Naive B cell (primary cell): ENCODE results near the gene VWA2. TPM values are rescaled to one million over a fixed set of nuclear protein-coding genes. Genes with fewer than 3 reads are reported as not detected.

Experiments used
- ATAC-seq, 2 donors: fragments of 150-1000 bp; cut with Tn5 transposase; 2 replicates each; pipeline ENCODE4 v1.10.0; 2021; ENCODE audit warnings: low read depth in 2 of 2, mild to moderate bottlenecking in 2 of 2, moderate library complexity in 2 of 2
- DNase-seq: peaks from one replicate; pipeline ENCODE4 v3.0.0; 2022
- H3K27ac Mint-ChIP-seq, 6 donors: one replicate each; pipeline ENCODE4 v1.8.0; 2020 to 2022; ENCODE audit warnings: mild to moderate bottlenecking in 6 of 6, mixed read lengths in 6 of 6, moderate library complexity in 5 of 6, inconsistent platforms in 2 of 6
- H3K27me3 Mint-ChIP-seq, 3 donors: one replicate each; pipeline ENCODE4 v1.8.0; 2021 to 2022; ENCODE audit warnings: mixed read lengths in 3 of 3, mild to moderate bottlenecking in 1 of 3
- H3K36me3 Mint-ChIP-seq, 2 donors: one replicate each; pipeline ENCODE4 v1.8.0; 2020 to 2022; ENCODE audit warnings: mixed read lengths in 2 of 2, inconsistent platforms in 1 of 2, mild to moderate bottlenecking in 1 of 2
- H3K4me1 Mint-ChIP-seq, 3 donors: one replicate each; pipeline ENCODE4 v1.8.0; 2020 to 2022; ENCODE audit warnings: mixed read lengths in 3 of 3, inconsistent platforms in 1 of 3, mild to moderate bottlenecking in 1 of 3, moderate library complexity in 1 of 3
- H3K4me3 Mint-ChIP-seq, 8 donors: one replicate each; pipeline ENCODE4 v1.8.0; 2020 to 2022; ENCODE audit warnings: mild to moderate bottlenecking in 8 of 8, mixed read lengths in 8 of 8, moderate library complexity in 8 of 8, inconsistent platforms in 2 of 8
- H3K9me3 Mint-ChIP-seq, 7 donors: one replicate each; pipeline ENCODE4 v1.8.0; 2020 to 2022; ENCODE audit warnings: mixed read lengths in 7 of 7, mild to moderate bottlenecking in 5 of 7, inconsistent platforms in 2 of 7, moderate library complexity in 1 of 7
- polyA plus RNA-seq, 6 donors: library from polyadenylated mRNA; unstranded; fragments of 300-500 nt; fragmentation: Illumina TruSeq; gene quantifications; one replicate each; pipeline ENCODE4 v1.2.3, GENCODE V29; 2021; ENCODE audit warnings: low read depth in 6 of 6

The VWA2 gene
- not detected for polyA plus RNA-seq

DNA sequence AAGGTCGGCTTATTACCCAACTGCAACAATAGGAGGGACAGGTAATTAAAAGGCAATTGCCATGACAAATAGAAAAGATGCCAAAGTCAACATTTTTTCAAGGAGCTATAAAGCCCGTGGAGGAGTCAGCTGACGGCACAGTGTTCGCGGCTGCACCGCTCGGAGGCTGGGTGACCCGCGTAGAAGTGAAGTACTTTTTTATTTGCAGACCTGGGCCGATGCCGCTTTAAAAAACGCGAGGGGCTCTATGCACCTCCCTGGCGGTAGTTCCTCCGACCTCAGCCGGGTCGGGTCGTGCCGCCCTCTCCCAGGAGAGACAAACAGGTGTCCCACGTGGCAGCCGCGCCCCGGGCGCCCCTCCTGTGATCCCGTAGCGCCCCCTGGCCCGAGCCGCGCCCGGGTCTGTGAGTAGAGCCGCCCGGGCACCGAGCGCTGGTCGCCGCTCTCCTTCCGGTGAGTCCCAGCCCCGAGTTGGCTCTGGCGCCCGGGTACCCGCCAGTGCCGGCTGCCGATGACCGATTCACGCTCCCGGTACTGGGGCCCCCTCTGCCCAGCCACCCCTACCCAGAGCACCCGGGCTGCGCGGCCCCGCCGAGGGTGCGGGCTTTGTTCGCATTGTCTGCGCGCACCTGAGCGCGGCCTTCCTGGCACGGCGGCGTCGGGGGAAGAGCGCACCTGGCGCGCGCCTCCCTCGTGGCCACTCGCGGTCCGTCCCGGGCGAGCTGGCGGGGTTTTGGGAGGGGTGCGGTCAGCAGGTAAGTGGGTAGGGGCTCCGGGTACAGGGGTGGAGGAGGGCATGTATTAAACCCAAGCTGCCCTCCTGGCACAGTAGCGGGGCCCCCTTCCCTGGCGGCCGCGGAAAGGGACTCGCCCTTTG is at the start of gene VWA2:
TSS of gene VWA2 (plus strand) at position 138 of the 877 bp plus-strand sequence. CDS start 9,460 bp downstream, outside the sequence.
- Mint-ChIP-seq H3K9me3 (no peaks in the 10 kb centered on the region), H3K4me3 (peak within 1 kb of the TSS in 7 of 8 donors; percentile 38 to 81 (median 76)), H3K36me3 (no peaks in the 10 kb centered on the region), H3K27me3 (peaks cover 41 to 71% (median 61%) of the 10 kb centered on the region in 3 donors), H3K4me1 (peaks cover 0 to 6% (median 0%) of the 10 kb centered on the region in 3 donors), H3K27ac (no peak within 1 kb of the TSS)
- peak; percentile 28 for DNase-seq
- ATAC-seq = peak; percentile 62 to 65

DNA sequence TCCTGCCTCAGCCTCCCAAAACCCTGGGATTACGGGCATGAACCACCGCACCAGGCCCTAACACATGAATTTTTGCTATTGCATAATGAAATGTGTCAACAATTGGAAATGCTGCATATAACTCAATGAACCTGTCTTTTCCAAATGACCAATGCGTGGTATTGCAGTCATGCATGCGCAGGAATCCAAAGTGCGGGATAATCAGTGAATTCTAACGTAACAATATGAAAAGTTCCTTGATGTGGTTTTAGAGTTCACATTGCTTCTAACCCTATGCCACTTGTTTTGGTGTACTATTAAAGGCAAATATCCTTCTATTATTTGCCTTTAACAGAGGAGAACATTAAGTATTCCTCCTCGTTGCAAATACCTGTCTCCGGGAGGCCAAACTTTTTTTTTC is 49.4 kb upstream of the VWA2 start:
- no peak overlapping the region for H3K27ac Mint-ChIP-seq
- DNase-seq (no peak), ATAC-seq (no peak)
- no peak overlapping the region for H3K4me3 Mint-ChIP-seq
- H3K36me3 Mint-ChIP-seq = no peaks in the 10 kb centered on the region
- no peaks in the 10 kb centered on the region for H3K9me3 Mint-ChIP-seq
- H3K4me1 Mint-ChIP-seq = peaks cover 0 to 5% (median 0%) of the 10 kb centered on the region in 3 donors
- peaks cover 0 to 5% (median 0%) of the 10 kb centered on the region in 3 donors for H3K27me3 Mint-ChIP-seq

DNA sequence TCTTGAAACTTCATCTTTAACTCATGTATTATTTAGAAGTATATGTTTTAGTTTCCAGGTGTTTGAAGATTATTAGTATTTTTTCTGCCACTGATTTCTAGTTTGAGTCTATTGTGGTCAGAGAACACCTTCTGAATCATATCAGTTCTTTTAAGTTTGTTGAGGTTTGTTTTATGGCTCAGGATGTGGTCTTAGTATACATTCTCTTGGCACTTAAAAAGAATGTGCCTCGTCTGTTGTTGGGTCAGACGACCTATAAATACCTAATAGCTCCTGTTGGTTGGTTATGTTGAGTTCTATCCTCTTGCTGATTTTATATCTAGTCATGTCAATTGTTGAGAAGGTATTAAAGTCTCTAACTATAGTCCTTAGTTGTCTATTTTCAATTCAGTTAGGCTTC is 44.0 kb upstream of the VWA2 start:
- no peaks in the 10 kb centered on the region for H3K36me3 Mint-ChIP-seq
- no peaks in the 10 kb centered on the region for H3K9me3 Mint-ChIP-seq
- no peak overlapping the region for H3K27ac Mint-ChIP-seq
- H3K4me3 Mint-ChIP-seq = no peak overlapping the region
- peaks cover 0 to 25% (median 14%) of the 10 kb centered on the region in 3 donors for H3K27me3 Mint-ChIP-seq
- no peaks in the 10 kb centered on the region for H3K4me1 Mint-ChIP-seq
- no peak for ATAC-seq
- DNase-seq = no peak

DNA sequence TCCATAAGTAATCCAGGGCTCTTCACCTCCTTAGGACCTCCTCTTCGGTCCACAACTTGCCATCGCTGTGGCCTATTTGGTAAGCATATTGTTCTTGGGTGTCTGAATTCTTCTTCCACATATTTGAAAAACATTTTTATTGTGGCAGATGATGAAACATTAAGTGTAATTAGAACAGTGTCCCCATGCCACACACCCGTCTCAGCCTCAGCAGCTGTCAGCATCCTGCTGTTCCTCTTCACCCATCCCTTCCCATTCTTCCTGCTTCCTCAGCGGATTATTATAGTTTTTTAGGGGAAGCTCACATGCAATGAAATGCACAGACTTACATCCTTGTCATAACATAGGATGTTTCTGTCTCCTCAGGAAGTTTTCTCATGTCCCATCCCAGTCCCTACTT is 39.8 kb upstream of the VWA2 start:
- ATAC-seq (no peak), DNase-seq (no peak)
- Mint-ChIP-seq H3K27me3 (peaks cover 0 to 25% (median 13%) of the 10 kb centered on the region in 3 donors), H3K4me3 (no peak overlapping the region), H3K27ac (peak overlapping the region in 1 of 6 donors; percentile 63), H3K4me1 (no peaks in the 10 kb centered on the region), H3K36me3 (no peaks in the 10 kb centered on the region), H3K9me3 (no peaks in the 10 kb centered on the region)

- no peaks in the 10 kb centered on the region for H3K36me3 Mint-ChIP-seq
- H3K27ac Mint-ChIP-seq = no peak overlapping the region
- H3K9me3 Mint-ChIP-seq = no peaks in the 10 kb centered on the region
- H3K4me1 Mint-ChIP-seq = no peaks in the 10 kb centered on the region
- no peak overlapping the region for H3K4me3 Mint-ChIP-seq
- ATAC-seq (no peak), DNase-seq (no peak)
- peaks cover 3 to 10% (median 9%) of the 10 kb centered on the region in 3 donors for H3K27me3 Mint-ChIP-seq
Measured at GRCh38 chr10:114202812-114203211, 36.2 kb upstream of the VWA2 start.

DNA sequence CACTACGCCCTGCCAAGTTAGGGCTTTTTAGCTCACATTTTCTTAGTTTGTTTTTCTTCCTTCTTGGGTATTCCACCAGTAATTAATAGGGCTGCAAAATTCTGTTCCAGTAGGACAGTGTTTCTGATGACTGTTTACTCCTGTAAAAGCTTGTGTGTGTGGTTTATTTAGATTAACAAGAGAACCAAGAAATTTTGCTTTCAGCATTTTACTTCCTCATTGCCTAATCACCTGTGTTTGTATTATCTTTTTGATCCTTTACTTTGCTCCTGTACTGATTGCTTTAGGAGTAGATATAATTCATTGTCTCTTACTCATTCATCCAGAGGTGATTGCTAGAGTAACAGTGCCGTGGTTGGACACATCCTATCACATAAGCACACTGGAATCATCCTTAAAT is 32.2 kb upstream of the VWA2 start:
- Mint-ChIP-seq H3K36me3 (no peaks in the 10 kb centered on the region), H3K4me1 (no peaks in the 10 kb centered on the region), H3K4me3 (no peak overlapping the region), H3K27ac (no peak overlapping the region), H3K27me3 (peaks cover 0 to 3% (median 0%) of the 10 kb centered on the region in 3 donors), H3K9me3 (no peaks in the 10 kb centered on the region)
- DNase-seq (no peak), ATAC-seq (no peak)

DNA sequence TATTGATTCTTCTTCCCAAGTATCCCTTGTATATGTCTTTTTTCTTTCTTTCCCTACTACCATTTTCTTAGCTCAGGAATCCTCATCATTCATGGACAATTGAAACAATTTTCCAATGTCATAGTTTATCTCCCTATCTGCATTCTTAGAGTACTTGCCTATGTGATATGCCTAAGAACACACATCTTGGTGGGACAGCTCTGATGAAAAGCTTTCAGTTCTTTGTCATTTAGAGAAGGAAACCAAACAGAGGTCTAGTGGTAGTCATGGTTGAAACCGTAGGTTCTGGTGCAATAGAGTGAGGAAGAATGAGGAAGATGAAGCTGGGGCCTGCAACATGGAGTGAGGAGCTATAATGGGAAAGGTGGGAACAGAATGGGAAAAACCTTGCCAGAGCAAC is 31.7 kb upstream of the VWA2 start:
- H3K9me3 Mint-ChIP-seq = no peaks in the 10 kb centered on the region
- H3K4me1 Mint-ChIP-seq = no peaks in the 10 kb centered on the region

DNA sequence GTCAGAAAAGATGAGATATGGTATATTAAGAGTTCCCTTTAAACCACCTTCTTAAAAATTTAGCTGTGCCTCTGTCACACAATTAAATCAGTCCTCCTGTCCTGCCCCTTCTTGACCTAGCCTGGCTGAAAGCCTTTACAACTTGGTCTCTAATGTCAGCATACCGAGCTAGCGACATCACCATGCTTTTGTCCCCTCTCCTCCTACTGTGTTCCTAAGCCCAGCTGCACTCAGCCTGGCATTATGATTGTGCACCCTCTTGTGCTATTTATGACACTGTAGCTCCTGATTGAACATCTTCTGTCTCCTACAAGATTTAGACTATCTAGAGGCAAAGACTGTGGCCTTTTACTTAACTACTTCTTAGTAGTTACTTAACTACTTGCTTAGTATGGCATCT is 30.7 kb upstream of the VWA2 start:
- peaks cover 0 to 3% (median 0%) of the 10 kb centered on the region in 3 donors for H3K27me3 Mint-ChIP-seq
- ATAC-seq (no peak), DNase-seq (no peak)
- no peak overlapping the region for H3K4me3 Mint-ChIP-seq
- H3K4me1 Mint-ChIP-seq = no peaks in the 10 kb centered on the region
- H3K36me3 Mint-ChIP-seq = no peaks in the 10 kb centered on the region
- H3K9me3 Mint-ChIP-seq = no peaks in the 10 kb centered on the region
- no peak overlapping the region for H3K27ac Mint-ChIP-seq

More for the DNA sequence above, 31.7 kb upstream of the VWA2 start:
- ATAC-seq (no peak), DNase-seq (no peak)
- no peaks in the 10 kb centered on the region for H3K36me3 Mint-ChIP-seq
- H3K27me3 Mint-ChIP-seq = peaks cover 0 to 3% (median 0%) of the 10 kb centered on the region in 3 donors
- H3K27ac Mint-ChIP-seq = no peak overlapping the region
- no peak overlapping the region for H3K4me3 Mint-ChIP-seq

DNA sequence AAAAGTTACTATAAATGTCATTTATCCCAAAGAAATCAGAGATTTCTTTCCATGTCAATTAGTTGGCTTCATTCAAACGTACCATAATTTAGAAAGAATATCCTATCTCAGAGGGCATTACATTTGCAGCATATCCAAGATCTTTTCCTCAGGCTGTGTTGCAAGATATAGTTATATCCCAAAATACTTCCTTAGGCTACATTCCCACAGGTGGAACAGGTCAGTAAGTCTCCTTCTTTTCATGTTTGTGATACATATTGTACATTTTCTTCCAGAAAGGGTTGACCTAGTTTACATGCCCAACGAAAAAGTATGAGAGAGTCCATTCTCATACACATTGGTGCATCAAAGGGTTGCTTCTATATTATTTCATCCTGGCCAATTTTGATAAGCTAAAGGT is 26.9 kb upstream of the VWA2 start:
- DNase-seq = no peak
- Mint-ChIP-seq H3K9me3 (peaks cover 0 to 5% (median 0%) of the 10 kb centered on the region in 7 donors), H3K36me3 (no peaks in the 10 kb centered on the region), H3K27ac (no peak overlapping the region), H3K4me3 (no peak overlapping the region), H3K27me3 (peaks cover 0 to 7% (median 6%) of the 10 kb centered on the region in 3 donors), H3K4me1 (no peaks in the 10 kb centered on the region)
- no peak for ATAC-seq

- no peaks in the 10 kb centered on the region for H3K4me1 Mint-ChIP-seq
- ATAC-seq = no peak
- H3K27me3 Mint-ChIP-seq = peaks cover 0 to 12% (median 7%) of the 10 kb centered on the region in 3 donors
- DNase-seq = no peak
- no peaks in the 10 kb centered on the region for H3K36me3 Mint-ChIP-seq
- H3K9me3 Mint-ChIP-seq = peaks cover 0 to 5% (median 0%) of the 10 kb centered on the region in 7 donors
- no peak overlapping the region for H3K4me3 Mint-ChIP-seq
- no peak overlapping the region for H3K27ac Mint-ChIP-seq
Measured at GRCh38 chr10:114215033-114215432, 24.0 kb upstream of the VWA2 start.

- ATAC-seq (no peak), DNase-seq (no peak)
- Mint-ChIP-seq H3K27ac (no peak overlapping the region), H3K4me1 (no peaks in the 10 kb centered on the region), H3K36me3 (no peaks in the 10 kb centered on the region), H3K27me3 (peaks cover 7 to 20% (median 10%) of the 10 kb centered on the region in 3 donors), H3K9me3 (peaks cover 0 to 1% (median 0%) of the 10 kb centered on the region in 7 donors), H3K4me3 (no peak overlapping the region)
Measured at GRCh38 chr10:114220281-114220680, 18.8 kb upstream of the VWA2 start.

DNA sequence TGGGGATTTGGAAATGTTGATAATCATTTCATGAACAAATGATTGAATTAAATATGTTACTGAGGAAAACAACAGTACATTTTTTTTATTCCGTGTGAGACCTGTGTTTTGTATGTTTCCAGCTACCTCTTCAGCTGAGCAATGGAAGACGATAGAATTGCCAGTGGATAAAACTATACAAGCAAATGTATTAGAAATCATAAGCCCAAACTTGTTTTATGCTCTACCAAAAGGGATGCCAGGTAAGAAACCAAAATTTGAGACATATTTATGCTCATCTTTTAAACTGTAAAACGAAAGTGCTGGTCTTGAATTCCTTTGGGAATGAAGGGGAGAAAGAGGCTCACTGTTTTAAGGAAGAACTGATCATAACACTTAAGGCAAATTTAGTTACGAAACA is 17.8 kb upstream of the VWA2 start:
- no peak overlapping the region for H3K27ac Mint-ChIP-seq
- no peaks in the 10 kb centered on the region for H3K36me3 Mint-ChIP-seq
- no peaks in the 10 kb centered on the region for H3K9me3 Mint-ChIP-seq
- H3K27me3 Mint-ChIP-seq = peaks cover 5 to 20% (median 9%) of the 10 kb centered on the region in 3 donors
- H3K4me3 Mint-ChIP-seq = no peak overlapping the region
- no peaks in the 10 kb centered on the region for H3K4me1 Mint-ChIP-seq
- no peak for DNase-seq
- no peak for ATAC-seq

GRCh38 chr10:114223066-114223465 is 16.0 kb upstream of the VWA2 start:
- Mint-ChIP-seq H3K4me1 (no peaks in the 10 kb centered on the region), H3K4me3 (no peak overlapping the region), H3K36me3 (no peaks in the 10 kb centered on the region), H3K27me3 (peaks cover 9 to 20% (median 10%) of the 10 kb centered on the region in 3 donors), H3K27ac (peak overlapping the region in 1 of 6 donors; percentile 13), H3K9me3 (no peaks in the 10 kb centered on the region)
- DNase-seq (no peak), ATAC-seq (no peak)

GRCh38 chr10:114228156-114228555 is 10.9 kb upstream of the VWA2 start:
- no peak for DNase-seq
- no peaks in the 10 kb centered on the region for H3K4me1 Mint-ChIP-seq
- ATAC-seq = no peak
- peak overlapping the region in 2 of 6 donors; percentile 11 to 69 for H3K27ac Mint-ChIP-seq
- H3K4me3 Mint-ChIP-seq = no peak overlapping the region
- H3K36me3 Mint-ChIP-seq = no peaks in the 10 kb centered on the region
- H3K27me3 Mint-ChIP-seq = peaks cover 5 to 19% (median 8%) of the 10 kb centered on the region in 3 donors
- no peaks in the 10 kb centered on the region for H3K9me3 Mint-ChIP-seq
